ENCODE data around the gene COQ6. TPM values are rescaled to one million over a fixed set of nuclear protein-coding genes. Genes with fewer than 3 reads are reported as not detected.
"Not testable (repeated sequence)": the region's sequence is repeated elsewhere in the genome, so short reads cannot be mapped to it uniquely, and the experiment has no call there.

Gene COQ6
- total RNA-seq, 4 donors from 2014 or later, result 20.9 to 42.7 (median 38.7) TPM

DNA sequence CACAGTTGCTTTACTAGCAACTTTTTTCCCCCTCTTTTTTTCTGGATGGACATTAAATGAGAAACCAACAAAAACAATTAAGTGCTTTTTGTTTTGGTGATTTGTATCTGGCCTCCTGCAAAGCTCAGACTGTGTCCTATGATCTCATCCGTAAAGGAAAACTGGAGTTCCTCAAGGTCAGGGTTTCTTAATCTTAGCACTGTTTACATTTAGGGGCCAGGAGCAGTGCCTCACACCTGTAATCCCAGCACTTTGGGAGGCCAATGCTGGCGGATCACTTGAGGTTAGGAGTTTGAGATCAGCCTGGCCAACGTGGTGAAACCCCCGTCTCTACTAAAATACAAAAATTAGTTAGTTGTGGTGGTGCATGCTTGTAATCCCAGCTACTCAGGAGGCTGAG lies 41.0 kb downstream of the COQ6 start:
- intact Hi-C loops (cut with DNase I; ENCODE audit: low total_unique reads), result no loop called here
- no peak for DNase-seq (ENCODE audit: low spot score in 2 of 2)
- 85 to 92% methylated on average over 4 of the region's 4 CpGs for WGBS, 2 donors
- TF ChIP-seq, protein P1, sequence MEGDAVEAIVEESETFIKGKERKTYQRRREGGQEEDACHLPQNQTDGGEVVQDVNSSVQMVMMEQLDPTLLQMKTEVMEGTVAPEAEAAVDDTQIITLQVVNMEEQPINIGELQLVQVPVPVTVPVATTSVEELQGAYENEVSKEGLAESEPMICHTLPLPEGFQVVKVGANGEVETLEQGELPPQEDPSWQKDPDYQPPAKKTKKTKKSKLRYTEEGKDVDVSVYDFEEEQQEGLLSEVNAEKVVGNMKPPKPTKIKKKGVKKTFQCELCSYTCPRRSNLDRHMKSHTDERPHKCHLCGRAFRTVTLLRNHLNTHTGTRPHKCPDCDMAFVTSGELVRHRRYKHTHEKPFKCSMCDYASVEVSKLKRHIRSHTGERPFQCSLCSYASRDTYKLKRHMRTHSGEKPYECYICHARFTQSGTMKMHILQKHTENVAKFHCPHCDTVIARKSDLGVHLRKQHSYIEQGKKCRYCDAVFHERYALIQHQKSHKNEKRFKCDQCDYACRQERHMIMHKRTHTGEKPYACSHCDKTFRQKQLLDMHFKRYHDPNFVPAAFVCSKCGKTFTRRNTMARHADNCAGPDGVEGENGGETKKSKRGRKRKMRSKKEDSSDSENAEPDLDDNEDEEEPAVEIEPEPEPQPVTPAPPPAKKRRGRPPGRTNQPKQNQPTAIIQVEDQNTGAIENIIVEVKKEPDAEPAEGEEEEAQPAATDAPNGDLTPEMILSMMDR (IDR thresholded peaks at IDR 0.05), result no peak
- TF ChIP-seq POLR2A (IDR thresholded peaks at IDR 0.05), result no peak
- no peak overlapping the region for H3K4me3 ChIP-seq (ENCODE audit: low read depth, poor library complexity, severe bottlenecking)

DNA sequence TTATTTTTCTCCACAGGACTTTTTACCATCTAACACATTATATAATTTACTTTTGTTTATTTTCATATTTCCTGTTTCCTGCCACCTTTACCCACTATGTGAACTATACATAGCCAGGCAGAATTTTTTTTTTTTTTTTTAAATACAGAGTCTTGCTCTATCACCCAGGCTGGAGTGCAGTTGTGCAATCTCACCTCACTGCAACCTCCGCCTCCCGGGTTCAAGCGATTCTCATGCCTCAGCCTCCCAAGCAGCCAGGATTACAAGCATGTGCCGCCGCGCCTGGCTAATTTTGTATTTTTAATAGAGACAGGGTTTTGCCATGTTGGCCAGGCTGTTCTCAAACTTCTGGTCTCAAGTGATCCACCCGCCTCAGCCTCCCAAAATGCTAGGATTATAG lies 44.8 kb downstream of the COQ6 start:
- DNase-seq (ENCODE audit: low spot score in 2 of 2); H3K4me3 ChIP-seq (ENCODE audit: low read depth, poor library complexity, severe bottlenecking); intact Hi-C loops (cut with DNase I; ENCODE audit: low total_unique reads): not testable (repeated sequence)
- 96 to 97% methylated on average over 7 of the region's 7 CpGs for WGBS, 2 donors

DNA sequence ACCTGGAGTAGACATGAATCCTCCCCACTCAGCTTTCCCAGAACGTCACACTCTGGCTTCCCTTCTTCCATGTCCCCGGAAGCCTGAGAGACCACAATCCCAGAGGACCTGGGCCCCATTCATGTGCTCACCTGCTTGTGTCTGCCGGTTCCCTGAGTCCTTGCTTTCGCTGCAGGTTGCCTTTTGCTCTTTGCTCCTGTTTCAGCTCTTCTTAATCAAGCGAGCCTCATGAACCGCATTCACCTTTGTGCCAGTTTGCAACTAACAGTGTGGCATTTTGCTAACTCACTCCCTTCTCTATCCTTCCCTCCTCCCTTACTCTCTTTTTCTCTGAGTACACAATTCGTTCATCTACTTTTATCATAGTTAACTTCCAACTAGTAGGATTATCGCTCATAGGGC lies 45.9 kb downstream of the COQ6 start:
- intact Hi-C loops (cut with DNase I; ENCODE audit: low total_unique reads), result no loop called here
- DNase-seq (ENCODE audit: low spot score in 2 of 2), result no peak

DNA sequence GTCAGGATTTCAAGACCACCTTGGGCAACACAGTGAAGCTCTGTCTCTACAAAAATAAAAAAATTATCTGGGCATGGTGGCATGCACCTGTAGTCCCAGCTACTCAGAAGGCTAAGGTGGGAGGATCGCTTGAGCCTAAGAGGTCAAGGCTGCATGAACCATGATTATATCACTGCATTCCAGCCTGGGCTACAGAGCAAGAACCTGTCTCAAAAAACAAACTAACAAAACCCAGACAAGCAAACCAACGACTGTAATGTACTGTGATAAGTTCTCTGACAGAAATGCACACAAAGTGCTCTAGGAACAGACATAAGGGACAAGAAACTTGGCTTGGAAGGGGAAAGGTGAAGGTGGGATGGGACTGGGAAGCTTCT lies 46.6 kb downstream of the COQ6 start:
- TF ChIP-seq, protein P1 (IDR thresholded peaks at IDR 0.05), result no peak
- TF ChIP-seq POLR2A (IDR thresholded peaks at IDR 0.05), result no peak
- intact Hi-C loops (cut with DNase I; ENCODE audit: low total_unique reads), result no loop called here
- WGBS, 2 donors, result 74 to 88% methylated on average over 2 of the region's 2 CpGs
- DNase-seq (ENCODE audit: low spot score in 2 of 2), result no peak
- no peak overlapping the region for H3K4me3 ChIP-seq (ENCODE audit: low read depth, poor library complexity, severe bottlenecking)

More for the DNA sequence above, 45.9 kb downstream of the COQ6 start:
- TF ChIP-seq, protein P1 (IDR thresholded peaks at IDR 0.05), result no peak
- TF ChIP-seq POLR2A (IDR thresholded peaks at IDR 0.05), result no peak
- 94 to 95% methylated on average over 8 of the region's 8 CpGs for WGBS, 2 donors
- no peak overlapping the region for H3K4me3 ChIP-seq (ENCODE audit: low read depth, poor library complexity, severe bottlenecking)

DNA sequence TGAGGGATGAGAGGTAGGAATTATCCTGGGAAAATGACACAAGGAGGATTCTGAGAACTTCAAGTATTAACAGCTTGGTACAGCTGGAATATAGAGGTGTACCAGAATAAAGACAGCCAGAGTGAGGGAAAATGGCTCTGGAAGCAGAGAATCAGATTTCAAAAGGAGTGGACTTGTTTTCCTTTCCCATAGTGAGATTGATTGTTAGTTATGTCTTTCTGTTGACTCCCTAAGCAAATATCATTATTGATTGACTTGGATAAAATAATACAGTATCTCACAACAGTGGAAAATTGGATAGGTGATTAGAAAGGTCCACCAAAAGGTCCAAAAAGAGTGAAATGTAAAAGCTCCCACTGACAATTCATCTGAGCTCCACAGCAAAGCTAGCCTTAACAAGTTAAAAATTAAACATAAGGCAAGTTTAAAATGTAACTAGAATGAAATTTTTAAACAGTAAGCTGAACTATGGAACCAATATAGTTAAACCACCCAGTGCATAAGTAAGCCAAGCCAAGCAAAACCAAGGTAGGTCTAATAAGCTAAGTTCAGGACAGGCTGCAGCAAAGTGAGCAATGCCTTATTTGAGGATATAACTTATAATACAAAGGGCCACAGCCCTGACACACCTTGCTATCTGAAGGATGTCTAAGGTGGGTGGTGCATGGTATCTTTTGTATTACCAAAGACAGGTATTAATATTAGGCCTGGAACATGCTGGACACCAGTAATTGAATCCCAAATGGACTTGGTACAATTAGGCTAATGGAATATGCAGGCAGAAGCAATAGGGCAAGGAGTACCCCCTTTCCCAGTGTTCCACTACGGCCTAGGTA lies 47.2 kb downstream of the COQ6 start:
- TF ChIP-seq, protein P1 (IDR thresholded peaks at IDR 0.05), result no peak
- TF ChIP-seq POLR2A (IDR thresholded peaks at IDR 0.05), result no peak
- H3K4me3 ChIP-seq (ENCODE audit: low read depth, poor library complexity, severe bottlenecking), result no peak overlapping the region
- no peak for DNase-seq (ENCODE audit: low spot score in 2 of 2)
- intact Hi-C loops (cut with DNase I; ENCODE audit: low total_unique reads), result no loop called here
- WGBS, 2 donors, result 82 to 95% methylated on average over 1 of the region's 1 CpG

DNA sequence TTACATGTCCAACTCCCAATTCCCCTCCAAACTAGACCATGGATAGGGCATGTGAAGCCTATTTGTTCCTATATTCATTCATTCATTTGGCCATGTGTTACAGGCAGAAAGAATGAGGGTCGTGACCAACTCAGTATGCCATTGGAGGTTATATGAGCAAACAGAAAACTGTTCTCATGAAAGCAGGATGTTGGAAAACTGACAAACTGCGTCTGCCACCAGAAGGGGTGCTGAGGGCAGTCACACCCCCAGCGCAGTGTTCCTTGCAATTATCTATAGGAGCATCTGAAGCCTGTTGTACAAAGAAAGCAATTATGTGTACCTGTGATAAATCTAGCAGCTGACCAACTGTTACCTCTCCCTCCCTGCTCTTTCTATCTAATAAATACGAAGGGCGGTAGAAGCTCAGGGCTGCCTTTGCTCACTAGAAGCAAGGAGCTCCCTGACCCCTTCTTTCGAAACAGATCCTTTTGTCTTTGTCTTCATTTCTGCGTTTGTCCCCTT lies 47.9 kb downstream of the COQ6 start:
- WGBS, 2 donors, result 90 to 91% methylated on average over 7 of the region's 7 CpGs
- DNase-seq (ENCODE audit: low spot score in 2 of 2), result no peak
- intact Hi-C loops (cut with DNase I; ENCODE audit: low total_unique reads), result no loop called here
- TF ChIP-seq POLR2A (IDR thresholded peaks at IDR 0.05), result no peak
- TF ChIP-seq, protein P1 (IDR thresholded peaks at IDR 0.05), result no peak
- H3K4me3 ChIP-seq (ENCODE audit: low read depth, poor library complexity, severe bottlenecking), result no peak overlapping the region

Data from lower leg skin (tissue), 4 donors.